ENCODE results near the gene ATAT1. TPM values are rescaled to one million over a fixed set of nuclear protein-coding genes. Genes with fewer than 3 reads are reported as not detected.

ATAT1 gene
- total and polyA plus RNA-seq, 2 of the 13 experiments (the other 11 are each of a cell fraction or from before 2014, with no cell fraction given) = 9.2 to 23.6 TPM

- TF ChIP-seq, protein P1, sequence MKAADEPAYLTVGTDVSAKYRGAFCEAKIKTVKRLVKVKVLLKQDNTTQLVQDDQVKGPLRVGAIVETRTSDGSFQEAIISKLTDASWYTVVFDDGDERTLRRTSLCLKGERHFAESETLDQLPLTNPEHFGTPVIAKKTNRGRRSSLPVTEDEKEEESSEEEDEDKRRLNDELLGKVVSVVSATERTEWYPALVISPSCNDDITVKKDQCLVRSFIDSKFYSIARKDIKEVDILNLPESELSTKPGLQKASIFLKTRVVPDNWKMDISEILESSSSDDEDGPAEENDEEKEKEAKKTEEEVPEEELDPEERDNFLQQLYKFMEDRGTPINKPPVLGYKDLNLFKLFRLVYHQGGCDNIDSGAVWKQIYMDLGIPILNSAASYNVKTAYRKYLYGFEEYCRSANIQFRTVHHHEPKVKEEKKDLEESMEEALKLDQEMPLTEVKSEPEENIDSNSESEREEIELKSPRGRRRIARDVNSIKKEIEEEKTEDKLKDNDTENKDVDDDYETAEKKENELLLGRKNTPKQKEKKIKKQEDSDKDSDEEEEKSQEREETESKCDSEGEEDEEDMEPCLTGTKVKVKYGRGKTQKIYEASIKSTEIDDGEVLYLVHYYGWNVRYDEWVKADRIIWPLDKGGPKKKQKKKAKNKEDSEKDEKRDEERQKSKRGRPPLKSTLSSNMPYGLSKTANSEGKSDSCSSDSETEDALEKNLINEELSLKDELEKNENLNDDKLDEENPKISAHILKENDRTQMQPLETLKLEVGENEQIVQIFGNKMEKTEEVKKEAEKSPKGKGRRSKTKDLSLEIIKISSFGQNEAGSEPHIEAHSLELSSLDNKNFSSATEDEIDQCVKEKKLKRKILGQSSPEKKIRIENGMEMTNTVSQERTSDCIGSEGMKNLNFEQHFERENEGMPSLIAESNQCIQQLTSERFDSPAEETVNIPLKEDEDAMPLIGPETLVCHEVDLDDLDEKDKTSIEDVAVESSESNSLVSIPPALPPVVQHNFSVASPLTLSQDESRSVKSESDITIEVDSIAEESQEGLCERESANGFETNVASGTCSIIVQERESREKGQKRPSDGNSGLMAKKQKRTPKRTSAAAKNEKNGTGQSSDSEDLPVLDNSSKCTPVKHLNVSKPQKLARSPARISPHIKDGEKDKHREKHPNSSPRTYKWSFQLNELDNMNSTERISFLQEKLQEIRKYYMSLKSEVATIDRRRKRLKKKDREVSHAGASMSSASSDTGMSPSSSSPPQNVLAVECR (CRISPR knock-in tag; IDR thresholded peaks at IDR 0.05; ENCODE audit: borderline replicate concordance) = no peak
- TF ChIP-seq CC2D1A (CRISPR knock-in tag; IDR thresholded peaks at IDR 0.05) = 0 out of 2 replicates have a peak, but pooled peaks have one; percentile 58
- TF ChIP-seq ZNF207 (IDR thresholded peaks at IDR 0.05; ENCODE audit: borderline replicate concordance) = no peak
- no peak for TF ChIP-seq ZNF224 (CRISPR knock-in tag; IDR thresholded peaks at IDR 0.05)
- no peak for TF ChIP-seq ZNF274 (CRISPR knock-in tag; IDR thresholded peaks at IDR 0.05)
- no peak for TF ChIP-seq ZNF747 (CRISPR knock-in tag; IDR thresholded peaks at IDR 0.05; ENCODE audit: borderline replicate concordance)
- no peak for TF ChIP-seq DMTF1 (CRISPR knock-in tag; IDR thresholded peaks at IDR 0.05)
- no peak for TF ChIP-seq CBX5 (CRISPR knock-in tag; IDR thresholded peaks at IDR 0.05; ENCODE audit: borderline replicate concordance)
- no peak for TF ChIP-seq YEATS2 (CRISPR knock-in tag; IDR thresholded peaks at IDR 0.05; ENCODE audit: borderline replicate concordance)
- no peak for TF ChIP-seq ARNTL (CRISPR knock-in tag; IDR thresholded peaks at IDR 0.05)
- no peak for TF ChIP-seq ZNF7 (CRISPR knock-in tag; IDR thresholded peaks at IDR 0.05)
- no peak for TF ChIP-seq DNMT3B (CRISPR knock-in tag; conservative IDR thresholded peaks at IDR 0.05)
- TF ChIP-seq KIAA2018 (CRISPR knock-in tag; IDR thresholded peaks at IDR 0.05; ENCODE audit: borderline replicate concordance) = no peak
Measured at GRCh38 chr6:30614044-30614842, 12.4 kb upstream of the ATAT1 start (continued).
